Hepatocyte (in vitro differentiated cells): Measurements from ENCODE around the gene TIMM22. TPM values are rescaled to one million over a fixed set of nuclear protein-coding genes. Genes with fewer than 3 reads are reported as not detected.

Experiments used
- DNase-seq: peaks from one replicate; pipeline ENCODE4 v3.0.0-alpha.2; 2016; ENCODE audit warnings: low spot score
- H2AFZ ChIP-seq: fragments of 200-600 bp; sonication (generic); 2 replicates; pipeline ENCODE4 v1.6.0; 2016; ENCODE audit warnings: antibody characterized with exemption, mild to moderate bottlenecking
- H3K27ac ChIP-seq: fragments of 200-600 bp; sonication (generic); 2 replicates; pipeline ENCODE4 v1.5.1; 2016; ENCODE audit warnings: mild to moderate bottlenecking
- H3K27me3 ChIP-seq: fragments of 200-600 bp; sonication (generic); 2 replicates; pipeline ENCODE4 v1.6.1; 2016
- H3K36me3 ChIP-seq: fragments of 200-600 bp; sonication (generic); replicated peaks from 2 replicates; pipeline ENCODE4 v1.5.1; 2016; ENCODE audit warnings: low read depth; ENCODE audit not compliant: insufficient read depth
- H3K4me1 ChIP-seq: fragments of 200-600 bp; sonication (generic); 2 replicates; pipeline ENCODE4 v1.5.1; 2016; ENCODE audit warnings: mild to moderate bottlenecking, moderate library complexity; ENCODE audit not compliant: insufficient read depth
- H3K4me2 ChIP-seq: fragments of 200-600 bp; sonication (generic); 2 replicates; pipeline ENCODE4 v1.6.0; 2016
- H3K4me3 ChIP-seq: fragments of 200-600 bp; sonication (generic); 2 replicates; pipeline ENCODE4 v1.5.1; 2016; ENCODE audit warnings: mild to moderate bottlenecking
- H3K79me2 ChIP-seq: fragments of 200-600 bp; sonication (generic); 2 replicates; pipeline ENCODE4 v1.6.0; 2017; ENCODE audit warnings: mild to moderate bottlenecking
- H3K9me2 ChIP-seq: fragments of 200-600 bp; sonication (generic); replicated peaks from 2 replicates; pipeline ENCODE4 v1.6.0; 2017; ENCODE audit warnings: mild to moderate bottlenecking; ENCODE audit not compliant: insufficient read depth
- H3K9me3 ChIP-seq: fragments of 200-600 bp; sonication (generic); 2 replicates; pipeline ENCODE4 v1.5.1; 2016; ENCODE audit warnings: low read depth, mild to moderate bottlenecking
- H4K20me1 ChIP-seq: fragments of 200-600 bp; sonication (generic); 2 replicates; pipeline ENCODE4 v1.6.0; 2016; ENCODE audit warnings: mild to moderate bottlenecking; ENCODE audit not compliant: insufficient read depth, poor library complexity, severe bottlenecking
- EZH2 ChIP-seq: fragments of 200-600 bp; sonication (generic); IDR thresholded peaks from 2 replicates; pipeline ENCODE4 v1.6.1; 2016; ENCODE audit warnings: antibody characterized with exemption, mild to moderate bottlenecking, borderline replicate concordance
- EZH2phosphoT487 ChIP-seq: fragments of 200-600 bp; sonication (generic); IDR thresholded peaks from one replicate; pipeline ENCODE4 v1.6.1; 2018; ENCODE audit warnings: antibody characterized with exemption, mild to moderate bottlenecking, low read depth, moderate library complexity; ENCODE audit not compliant: unreplicated experiment, severe bottlenecking
- WGBS: methylation state at CpG from one replicate; pipeline ENCODE4 v1.1.6; 2016; ENCODE audit warnings: low lambda C conversion rate; ENCODE audit errors: missing lambda C conversion rate; 5-methylcytosine and 5-hydroxymethylcytosine counted together
- polyA plus RNA-seq: library from polyadenylated mRNA; unstranded; fragments of >200 nt; fragmentation: Nextera tagmentation; extraction: Ambion mirVana; gene quantifications from 2 replicates; pipeline ENCODE4 v1.2.1, GENCODE V29; 2016
- total RNA-seq: library from RNA; depleted of rRNA; stranded (reverse); fragments of >200 nt; gene quantifications from 2 replicates; pipeline ENCODE4 v1.2.3, GENCODE V29; 2014
- TF ChIP-seq, protein P1 (sequence below): fragments of 200-600 bp; sonication (generic); IDR thresholded peaks from 2 replicates; pipeline ENCODE4 v1.5.1; 2016; ENCODE audit warnings: antibody characterized with exemption, mild to moderate bottlenecking; ENCODE audit not compliant: poor library complexity

The TIMM22 gene
- total RNA-seq (16.2 and 16.7 TPM in 2 replicates), polyA plus RNA-seq (18.4 and 25.3 TPM in 2 replicates)

DNA sequence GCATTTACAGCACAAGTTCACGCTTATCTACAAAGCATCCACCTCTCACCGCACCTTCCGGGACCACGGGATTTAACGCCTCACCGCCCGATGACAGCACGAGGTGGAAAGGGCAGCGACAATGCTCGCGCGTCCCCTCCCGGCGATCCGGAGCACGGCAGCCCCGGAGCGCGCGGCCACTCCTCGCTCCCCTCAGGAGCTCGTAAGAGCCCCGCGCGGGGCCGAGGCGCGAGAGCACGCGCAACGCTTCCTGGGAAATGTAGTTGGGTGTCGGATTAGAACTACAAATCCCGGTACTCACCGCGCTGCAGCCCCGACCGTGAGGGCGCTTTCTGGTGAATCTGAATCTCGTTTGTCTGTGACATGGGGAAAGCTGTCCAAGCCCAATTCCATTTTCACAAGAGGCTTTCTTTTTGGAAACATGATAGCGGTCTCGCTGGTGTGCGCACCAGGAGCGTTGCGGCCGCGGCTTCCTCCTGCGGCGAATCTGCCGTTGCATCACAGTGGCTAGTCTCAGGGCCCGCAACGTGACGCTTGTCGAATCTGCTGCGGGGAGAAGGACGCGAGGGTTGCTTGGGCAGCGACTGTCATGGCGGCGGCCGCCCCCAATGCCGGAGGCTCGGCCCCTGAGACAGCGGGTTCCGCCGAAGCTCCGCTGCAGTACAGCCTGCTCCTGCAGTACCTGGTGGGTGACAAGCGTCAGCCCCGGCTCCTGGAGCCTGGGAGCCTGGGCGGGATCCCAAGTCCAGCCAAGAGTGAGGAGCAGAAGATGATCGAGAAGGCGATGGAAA, at the start of gene TIMM22:
Gene TIMM22 (plus strand): TSS at position 576 of the 791 bp plus-strand sequence. CDS start 14 bp downstream, at position 590.
- peak; percentile 99 for DNase-seq
- H4K20me1 ChIP-seq = no peaks in the 10 kb centered on the region
- H3K4me1 ChIP-seq = peaks cover 20% of the 10 kb centered on the region
- peak within 1 kb of the TSS; percentile 92 for H3K4me2 ChIP-seq
- no peaks in the 10 kb centered on the region for H3K9me2 ChIP-seq
- WGBS = under 1% methylated on average over 69 of the region's 71 CpGs
- no peaks in the 10 kb centered on the region for H3K9me3 ChIP-seq
- H3K4me3 ChIP-seq = peak within 1 kb of the TSS; percentile 53
- H2AFZ ChIP-seq = peak within 1 kb of the TSS; percentile 52
- peak within 1 kb of the TSS; percentile 90 for H3K27ac ChIP-seq
- no peak for TF ChIP-seq EZH2phosphoT487
- TF ChIP-seq, protein P1, sequence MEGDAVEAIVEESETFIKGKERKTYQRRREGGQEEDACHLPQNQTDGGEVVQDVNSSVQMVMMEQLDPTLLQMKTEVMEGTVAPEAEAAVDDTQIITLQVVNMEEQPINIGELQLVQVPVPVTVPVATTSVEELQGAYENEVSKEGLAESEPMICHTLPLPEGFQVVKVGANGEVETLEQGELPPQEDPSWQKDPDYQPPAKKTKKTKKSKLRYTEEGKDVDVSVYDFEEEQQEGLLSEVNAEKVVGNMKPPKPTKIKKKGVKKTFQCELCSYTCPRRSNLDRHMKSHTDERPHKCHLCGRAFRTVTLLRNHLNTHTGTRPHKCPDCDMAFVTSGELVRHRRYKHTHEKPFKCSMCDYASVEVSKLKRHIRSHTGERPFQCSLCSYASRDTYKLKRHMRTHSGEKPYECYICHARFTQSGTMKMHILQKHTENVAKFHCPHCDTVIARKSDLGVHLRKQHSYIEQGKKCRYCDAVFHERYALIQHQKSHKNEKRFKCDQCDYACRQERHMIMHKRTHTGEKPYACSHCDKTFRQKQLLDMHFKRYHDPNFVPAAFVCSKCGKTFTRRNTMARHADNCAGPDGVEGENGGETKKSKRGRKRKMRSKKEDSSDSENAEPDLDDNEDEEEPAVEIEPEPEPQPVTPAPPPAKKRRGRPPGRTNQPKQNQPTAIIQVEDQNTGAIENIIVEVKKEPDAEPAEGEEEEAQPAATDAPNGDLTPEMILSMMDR = peak; percentile 98
- H3K79me2 ChIP-seq = peaks cover 28% of the 10 kb centered on the region
- H3K36me3 ChIP-seq = no peaks in the 10 kb centered on the region
- no peaks in the 10 kb centered on the region for H3K27me3 ChIP-seq

DNA sequence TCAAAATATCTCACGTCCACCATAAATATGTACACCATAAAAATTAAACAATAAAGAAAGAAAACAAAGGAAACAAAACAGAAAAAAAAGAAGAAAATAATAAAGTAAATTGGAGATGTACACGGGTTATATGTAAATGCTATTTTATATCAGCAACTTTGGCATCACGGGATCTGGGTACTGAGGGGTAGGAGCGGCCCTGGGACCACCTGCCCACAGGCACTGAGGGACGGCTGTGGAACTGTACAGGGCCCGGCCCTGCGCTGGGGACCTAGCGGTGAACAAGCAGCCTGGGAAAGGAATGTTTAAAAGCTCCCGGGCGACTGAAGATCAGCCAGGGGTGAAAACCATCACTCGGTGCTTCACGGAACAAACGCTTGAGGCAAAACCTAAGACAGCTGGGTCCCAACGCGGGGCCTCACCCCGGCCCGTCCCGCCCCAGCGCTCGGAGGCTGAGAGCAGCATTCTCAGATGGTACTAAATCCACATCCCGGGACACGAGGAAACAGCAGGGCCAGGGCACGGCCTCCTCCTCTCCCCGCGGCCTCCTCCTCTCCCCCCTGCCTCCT, 48.6 kb upstream of the TIMM22 start:
- Histone ChIP-seq H3K9me3 (no peaks in the 10 kb centered on the region), H3K27ac (peak overlapping the region; percentile 64), H3K79me2 (peaks cover 50% of the 10 kb centered on the region)

DNA sequence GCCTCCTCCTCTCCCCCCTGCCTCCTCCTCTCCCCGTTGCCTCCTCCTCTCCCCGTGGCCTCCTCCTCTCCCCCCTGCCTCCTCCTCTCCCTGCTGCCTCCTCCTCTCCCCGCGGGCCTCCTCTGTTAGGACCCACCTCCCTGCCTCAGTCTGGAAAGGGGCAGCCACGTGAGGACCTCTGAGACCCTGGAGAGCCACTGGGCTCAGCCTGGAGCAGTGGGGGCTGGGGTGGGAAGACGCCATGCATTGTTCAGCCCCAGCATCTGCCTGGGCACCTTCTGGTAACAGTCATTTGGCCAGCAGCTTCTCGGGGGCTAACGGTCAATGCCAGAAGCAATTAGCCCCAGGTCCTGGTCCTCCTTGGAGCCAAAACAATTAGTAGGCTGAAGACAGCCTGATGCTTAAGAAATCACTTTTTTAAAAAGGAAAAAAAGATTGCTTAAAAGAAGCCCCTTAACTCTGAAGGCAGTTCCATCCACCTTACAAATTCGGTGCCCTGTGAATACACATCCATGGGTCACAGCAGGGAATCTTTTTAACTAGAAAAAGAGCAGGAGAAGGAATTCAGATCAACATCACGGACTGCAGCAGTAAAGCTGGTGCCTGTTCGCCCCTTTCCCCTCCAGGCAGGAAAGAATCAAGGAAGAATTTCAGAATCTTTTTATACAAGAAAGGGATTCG, 47.2 kb upstream of the TIMM22 start:
- Histone ChIP-seq H2AFZ (no peak overlapping the region), H3K9me3 (no peaks in the 10 kb centered on the region), H3K4me3 (no peak overlapping the region), H3K36me3 (no peaks in the 10 kb centered on the region), H3K9me2 (no peaks in the 10 kb centered on the region), H3K4me2 (peak overlapping the region; percentile 81), H3K79me2 (peaks cover 48% of the 10 kb centered on the region), H3K4me1 (peaks cover 25% of the 10 kb centered on the region), H3K27me3 (no peaks in the 10 kb centered on the region), H4K20me1 (no peaks in the 10 kb centered on the region), H3K27ac (peak overlapping the region; percentile 91)
- no peak for DNase-seq
- TF ChIP-seq EZH2phosphoT487 (no peak), EZH2 (no peak)
- TF ChIP-seq, protein P1 = no peak
- WGBS = 41% methylated on average over 10 of the region's 12 CpGs

More for the DNA sequence above, 48.6 kb upstream of the TIMM22 start:
- H3K4me2 ChIP-seq = no peak overlapping the region
- no peaks in the 10 kb centered on the region for H3K36me3 ChIP-seq
- H4K20me1 ChIP-seq = no peaks in the 10 kb centered on the region
- WGBS = 63% methylated on average over 14 of the region's 25 CpGs
- no peaks in the 10 kb centered on the region for H3K9me2 ChIP-seq
- H3K4me1 ChIP-seq = peaks cover 25% of the 10 kb centered on the region
- no peak overlapping the region for H3K4me3 ChIP-seq
- TF ChIP-seq, protein P1 = no peak
- TF ChIP-seq EZH2phosphoT487 (no peak), EZH2 (no peak)
- H2AFZ ChIP-seq = no peak overlapping the region
- H3K27me3 ChIP-seq = no peaks in the 10 kb centered on the region
- DNase-seq = no peak
